HL-60 (cell line): ENCODE data around the gene LENG9.

Source experiments
- DNase-seq, 2 experiments: peaks; one replicate each; pipeline ENCODE4 v3.0.0-alpha.2; 2010 to 2020; ENCODE audit warnings: low read depth in 1 of 2, low spot score in 1 of 2
- H3K27ac ChIP-seq: fragments of 250-450 bp; sonication (Bioruptor Pico); replicated peaks from 2 replicates; pipeline ENCODE4 v1.5.1; 2020; ENCODE audit warnings: mild to moderate bottlenecking, moderate library complexity
- H3K27me3 ChIP-seq: fragments of 250-450 bp; sonication (Bioruptor Pico); 2 replicates; pipeline ENCODE4 v1.5.1; 2021; ENCODE audit warnings: mild to moderate bottlenecking, moderate library complexity; ENCODE audit not compliant: insufficient read depth, poor library complexity, severe bottlenecking
- H3K4me3 ChIP-seq: replicated peaks from 2 replicates; pipeline ENCODE4 v1.5.1; 2011; ENCODE audit warnings: mild to moderate bottlenecking, control low read depth, low read length; ENCODE audit not compliant: insufficient read depth
- CTCF ChIP-seq: IDR thresholded peaks from one replicate; pipeline ENCODE4 v1.5.1; 2011; ENCODE audit warnings: low read length, control low read depth, inconsistent platforms; ENCODE audit not compliant: insufficient read depth
- GABPA ChIP-seq: IDR thresholded peaks from 2 replicates; pipeline ENCODE4 v1.6.1; 2012; ENCODE audit warnings: low read depth
- POLR2AphosphoS5 ChIP-seq: IDR thresholded peaks from 2 replicates; pipeline ENCODE4 v1.6.1; 2012; ENCODE audit warnings: low read depth
- REST ChIP-seq: IDR thresholded peaks from 2 replicates; pipeline ENCODE4 v1.6.1; 2012; ENCODE audit warnings: low read depth; ENCODE audit not compliant: insufficient replicate concordance
- SPI1 ChIP-seq: IDR thresholded peaks from 2 replicates; pipeline ENCODE4 v1.6.1; 2012; ENCODE audit warnings: low read depth, mild to moderate bottlenecking, borderline replicate concordance

LENG9 gene

GRCh38 chr19:54462047-54462654 is 1.4 kb downstream of the LENG9 start:
- Histone ChIP-seq H3K4me3 (peak overlapping the region; percentile 56), H3K27ac (peak overlapping the region; percentile 96), H3K27me3 (peaks cover 5% of the 10 kb centered on the region)
- peak in 1 of 2 experiments; percentile 39 for DNase-seq
- peak; percentile 36; the same call in 1 of the 2 replicates for TF ChIP-seq POLR2AphosphoS5
- TF ChIP-seq GABPA, result no peak

GRCh38 chr19:54461613-54462012 is 2.0 kb downstream of the LENG9 start:
- no peak for DNase-seq
- Histone ChIP-seq H3K27ac (peak overlapping the region; percentile 96), H3K4me3 (peak overlapping the region; percentile 56), H3K27me3 (peaks cover 5% of the 10 kb centered on the region)
- TF ChIP-seq REST, result no peak
- TF ChIP-seq CTCF, result no peak
- TF ChIP-seq SPI1, result no peak
- no peak for TF ChIP-seq POLR2AphosphoS5
- no peak for TF ChIP-seq GABPA

- TF ChIP-seq SPI1 (no peak), POLR2AphosphoS5 (peak; percentile 14; the same call in 1 of the 2 replicates), REST (no peak)
- peaks cover 5% of the 10 kb centered on the region for H3K27me3 ChIP-seq
- no peak for DNase-seq
- no peak overlapping the region for H3K4me3 ChIP-seq
- no peak overlapping the region for H3K27ac ChIP-seq
Observed at GRCh38 chr19:54461210-54461609, 2.4 kb downstream of the LENG9 start.

DNA sequence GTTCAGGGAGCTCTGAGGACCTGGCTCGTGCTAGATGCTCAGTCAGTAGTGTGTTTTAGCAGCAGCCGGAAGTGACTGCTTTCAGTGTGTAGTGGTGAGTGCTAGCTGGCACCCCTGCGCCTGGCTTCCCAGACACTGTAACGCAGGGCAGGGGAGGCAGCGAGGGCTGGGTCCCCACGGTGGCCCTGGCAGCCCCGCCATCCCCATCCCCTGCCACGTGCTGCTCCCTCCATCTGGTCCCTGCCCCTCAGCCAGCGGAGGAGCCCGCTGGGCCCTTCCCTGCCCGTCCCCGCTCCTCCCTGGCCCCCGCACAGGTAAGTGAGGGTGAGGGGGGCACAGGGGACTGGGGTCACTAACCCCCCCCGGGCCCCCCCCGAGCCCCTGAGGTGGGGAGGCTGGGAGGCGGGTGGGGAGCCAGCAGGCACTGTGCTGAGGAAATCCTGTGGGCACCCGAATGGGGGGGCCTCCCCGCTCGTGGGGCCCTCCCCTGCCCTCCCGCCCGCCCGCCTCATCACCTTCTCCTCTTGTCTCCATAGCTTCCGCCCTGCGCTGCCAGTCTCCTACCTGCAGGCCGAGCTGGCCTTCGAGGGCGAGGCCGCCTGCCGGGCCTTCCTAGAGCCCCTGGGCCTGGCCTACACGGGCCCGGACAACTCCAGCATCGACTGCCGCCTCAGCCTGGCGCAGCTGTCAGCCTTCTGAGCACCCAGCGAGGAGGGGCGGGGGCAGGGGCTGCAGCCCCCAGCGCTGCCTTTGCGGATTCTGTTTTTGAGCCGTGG is 3.2 kb downstream of the LENG9 start:
- TF ChIP-seq GABPA (no peak), CTCF (no peak), POLR2AphosphoS5 (no peak), SPI1 (no peak), REST (no peak)
- no peak overlapping the region for H3K4me3 ChIP-seq
- DNase-seq, result no peak
- no peaks in the 10 kb centered on the region for H3K27me3 ChIP-seq
- H3K27ac ChIP-seq, result no peak overlapping the region
